ENCODE results near the gene AKIRIN2. TPM values are rescaled to one million over a fixed set of nuclear protein-coding genes. Genes with fewer than 3 reads are reported as not detected.
"Not testable (repeated sequence)": the region's sequence is repeated elsewhere in the genome, so short reads cannot be mapped to it uniquely, and the experiment has no call there.

Gene AKIRIN2
- polyA plus RNA-seq, 1 donor (not counting 4 experiments of a cell fraction or from before 2014, with no cell fraction given), result 24.6 TPM

GRCh38 chr6:87692086-87692485, 9.9 kb downstream of the AKIRIN2 start:
- Histone ChIP-seq H3K9me1 (ENCODE audit: control insufficient read depth, extremely low read depth, insufficient read depth, low read length) (no peaks in the 10 kb centered on the region), H3K9ac (ENCODE audit: control insufficient read depth, extremely low read depth, insufficient read depth, low read length) (no peak overlapping the region), H3K36me3 (ENCODE audit: control insufficient read depth in 2 of 2, extremely low read depth in 1 of 2, insufficient read depth in 2 of 2, low read length in 2 of 2) (peaks cover 0 to 1% of the 10 kb centered on the region in 2 experiments), H3K27me3 (ENCODE audit: control insufficient read depth, extremely low read depth, insufficient read depth, low read length) (no peaks in the 10 kb centered on the region), H3K4me2 (ENCODE audit: control insufficient read depth, extremely low read depth, insufficient read depth, low read depth, low read length) (no peak overlapping the region), H2AFZ (ENCODE audit: control insufficient read depth, low read length) (no peak overlapping the region), H3K4me1 (ENCODE audit: control insufficient read depth, extremely low read depth, insufficient read depth, low read length) (no peaks in the 10 kb centered on the region), H3K79me2 (ENCODE audit: control insufficient read depth, insufficient read depth, low read length) (peaks cover 99% of the 10 kb centered on the region), H3K27ac (ENCODE audit: control insufficient read depth, insufficient read depth, low read length) (no peak overlapping the region), H3K9me3 (ENCODE audit: control insufficient read depth, low read depth, low read length) (no peaks in the 10 kb centered on the region), H3K4me3 (ENCODE audit: control insufficient read depth in 2 of 3, extremely low read depth in 1 of 3, insufficient read depth in 2 of 3, low read depth in 1 of 3, low read length in 3 of 3) (no peak overlapping the region), H4K20me1 (ENCODE audit: control insufficient read depth, extremely low read depth, insufficient read depth, low read length) (peaks cover 30% of the 10 kb centered on the region)
- dilution Hi-C loops (cut with MboI; ENCODE audit: extremely low pct_ligation_motif_present, low sequenced_read_pairs), result no loop called here
- FAIRE-seq (no peak), DNase-seq (ENCODE audit: low read depth, low spot score) (no peak)
- TF ChIP-seq, protein P1, sequence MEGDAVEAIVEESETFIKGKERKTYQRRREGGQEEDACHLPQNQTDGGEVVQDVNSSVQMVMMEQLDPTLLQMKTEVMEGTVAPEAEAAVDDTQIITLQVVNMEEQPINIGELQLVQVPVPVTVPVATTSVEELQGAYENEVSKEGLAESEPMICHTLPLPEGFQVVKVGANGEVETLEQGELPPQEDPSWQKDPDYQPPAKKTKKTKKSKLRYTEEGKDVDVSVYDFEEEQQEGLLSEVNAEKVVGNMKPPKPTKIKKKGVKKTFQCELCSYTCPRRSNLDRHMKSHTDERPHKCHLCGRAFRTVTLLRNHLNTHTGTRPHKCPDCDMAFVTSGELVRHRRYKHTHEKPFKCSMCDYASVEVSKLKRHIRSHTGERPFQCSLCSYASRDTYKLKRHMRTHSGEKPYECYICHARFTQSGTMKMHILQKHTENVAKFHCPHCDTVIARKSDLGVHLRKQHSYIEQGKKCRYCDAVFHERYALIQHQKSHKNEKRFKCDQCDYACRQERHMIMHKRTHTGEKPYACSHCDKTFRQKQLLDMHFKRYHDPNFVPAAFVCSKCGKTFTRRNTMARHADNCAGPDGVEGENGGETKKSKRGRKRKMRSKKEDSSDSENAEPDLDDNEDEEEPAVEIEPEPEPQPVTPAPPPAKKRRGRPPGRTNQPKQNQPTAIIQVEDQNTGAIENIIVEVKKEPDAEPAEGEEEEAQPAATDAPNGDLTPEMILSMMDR (optimal IDR thresholded peaks at IDR 0.05 in 1 of 3, IDR thresholded peaks at IDR 0.05 in 1 of 3, conservative IDR thresholded peaks at IDR 0.05 in 1 of 3; ENCODE audit: extremely low read depth in 1 of 3, insufficient read depth in 2 of 3, low read length in 3 of 3), result no peak
- no peak for TF ChIP-seq EZH2 (IDR thresholded peaks at IDR 0.05; ENCODE audit: low read length)

GRCh38 chr6:87690441-87690840, 11.6 kb downstream of the AKIRIN2 start:
- H3K27me3 ChIP-seq (ENCODE audit: control insufficient read depth, extremely low read depth, insufficient read depth, low read length), result no peaks in the 10 kb centered on the region
- H3K4me1 ChIP-seq (ENCODE audit: control insufficient read depth, extremely low read depth, insufficient read depth, low read length), result no peaks in the 10 kb centered on the region
- H3K9ac ChIP-seq (ENCODE audit: control insufficient read depth, extremely low read depth, insufficient read depth, low read length), result no peak overlapping the region
- DNase-seq (ENCODE audit: low read depth, low spot score), result no peak
- H3K36me3 ChIP-seq (ENCODE audit: control insufficient read depth in 2 of 2, extremely low read depth in 1 of 2, insufficient read depth in 2 of 2, low read length in 2 of 2), result no peaks in the 10 kb centered on the region
- dilution Hi-C loops (cut with MboI; ENCODE audit: extremely low pct_ligation_motif_present, low sequenced_read_pairs), result no loop called here
- H4K20me1 ChIP-seq (ENCODE audit: control insufficient read depth, extremely low read depth, insufficient read depth, low read length), result peaks cover 30% of the 10 kb centered on the region
- no peak overlapping the region for H2AFZ ChIP-seq (ENCODE audit: control insufficient read depth, low read length)
- H3K9me3 ChIP-seq (ENCODE audit: control insufficient read depth, low read depth, low read length), result no peaks in the 10 kb centered on the region
- H3K4me3 ChIP-seq (ENCODE audit: control insufficient read depth in 2 of 3, extremely low read depth in 1 of 3, insufficient read depth in 2 of 3, low read depth in 1 of 3, low read length in 3 of 3), result no peak overlapping the region
- FAIRE-seq, result no peak
- H3K9me1 ChIP-seq (ENCODE audit: control insufficient read depth, extremely low read depth, insufficient read depth, low read length), result no peaks in the 10 kb centered on the region
- no peak overlapping the region for H3K27ac ChIP-seq (ENCODE audit: control insufficient read depth, insufficient read depth, low read length)
- no peak overlapping the region for H3K4me2 ChIP-seq (ENCODE audit: control insufficient read depth, extremely low read depth, insufficient read depth, low read depth, low read length)
- H3K79me2 ChIP-seq (ENCODE audit: control insufficient read depth, insufficient read depth, low read length), result peaks cover 99% of the 10 kb centered on the region
- no peak for TF ChIP-seq EZH2 (IDR thresholded peaks at IDR 0.05; ENCODE audit: low read length)
- TF ChIP-seq, protein P1 (optimal IDR thresholded peaks at IDR 0.05 in 1 of 3, IDR thresholded peaks at IDR 0.05 in 1 of 3, conservative IDR thresholded peaks at IDR 0.05 in 1 of 3; ENCODE audit: extremely low read depth in 1 of 3, insufficient read depth in 2 of 3, low read length in 3 of 3), result no peak

- H3K4me2 ChIP-seq (ENCODE audit: control insufficient read depth, extremely low read depth, insufficient read depth, low read depth, low read length); H2AFZ ChIP-seq (ENCODE audit: control insufficient read depth, low read length); H3K27ac ChIP-seq (ENCODE audit: control insufficient read depth, insufficient read depth, low read length); H3K4me1 ChIP-seq (ENCODE audit: control insufficient read depth, extremely low read depth, insufficient read depth, low read length); H3K27me3 ChIP-seq (ENCODE audit: control insufficient read depth, extremely low read depth, insufficient read depth, low read length); FAIRE-seq; H3K9me3 ChIP-seq (ENCODE audit: control insufficient read depth, low read depth, low read length); H3K4me3 ChIP-seq (ENCODE audit: control insufficient read depth in 2 of 3, extremely low read depth in 1 of 3, insufficient read depth in 2 of 3, low read depth in 1 of 3, low read length in 3 of 3); H3K36me3 ChIP-seq (ENCODE audit: control insufficient read depth in 2 of 2, extremely low read depth in 1 of 2, insufficient read depth in 2 of 2, low read length in 2 of 2); H3K9ac ChIP-seq (ENCODE audit: control insufficient read depth, extremely low read depth, insufficient read depth, low read length); dilution Hi-C loops (cut with MboI; ENCODE audit: extremely low pct_ligation_motif_present, low sequenced_read_pairs); H3K9me1 ChIP-seq (ENCODE audit: control insufficient read depth, extremely low read depth, insufficient read depth, low read length); DNase-seq (ENCODE audit: low read depth, low spot score): not testable (repeated sequence)
- peaks cover 99% of the 10 kb centered on the region for H3K79me2 ChIP-seq (ENCODE audit: control insufficient read depth, insufficient read depth, low read length)
- peaks cover 31% of the 10 kb centered on the region for H4K20me1 ChIP-seq (ENCODE audit: control insufficient read depth, extremely low read depth, insufficient read depth, low read length)
These were observed 14.1 kb downstream of the AKIRIN2 start for GRCh38 chr6:87687893-87688292.

Measured in keratinocyte (primary cell).